Measurements from ENCODE around the gene VPS37B.

The VPS37B gene

GRCh38 chr12:122860040-122860853 lies 35.7 kb downstream of the VPS37B start:
- H3K9me3 ChIP-seq (replicated peaks; ENCODE audit: low read length) = no peaks in the 10 kb centered on the region
- H3K36me3 ChIP-seq (ENCODE audit: insufficient read depth, low read length) = peaks cover 31% of the 10 kb centered on the region
- no peaks in the 10 kb centered on the region for H3K4me1 ChIP-seq (ENCODE audit: control insufficient read depth, insufficient read depth, low read length)
- H3K27me3 ChIP-seq (ENCODE audit: control insufficient read depth, insufficient read depth, low read length) = no peaks in the 10 kb centered on the region
- no peak overlapping the region for H3K4me2 ChIP-seq (ENCODE audit: low read length)
- H3K4me3 ChIP-seq (ENCODE audit: low read length) = no peak overlapping the region
- H3K9ac ChIP-seq (ENCODE audit: low read depth, low read length) = no peak overlapping the region

GRCh38 chr12:122859303-122860039 lies 36.5 kb downstream of the VPS37B start:
- no peaks in the 10 kb centered on the region for H3K27me3 ChIP-seq (ENCODE audit: control insufficient read depth, insufficient read depth, low read length)
- no peak overlapping the region for H3K4me3 ChIP-seq (ENCODE audit: low read length)
- no peaks in the 10 kb centered on the region for H3K4me1 ChIP-seq (ENCODE audit: control insufficient read depth, insufficient read depth, low read length)
- no peak overlapping the region for H3K9ac ChIP-seq (ENCODE audit: low read depth, low read length)
- peaks cover 39% of the 10 kb centered on the region for H3K36me3 ChIP-seq (ENCODE audit: insufficient read depth, low read length)
- no peak overlapping the region for H3K4me2 ChIP-seq (ENCODE audit: low read length)
- no peaks in the 10 kb centered on the region for H3K9me3 ChIP-seq (replicated peaks; ENCODE audit: low read length)

GRCh38 chr12:122858591-122859302 lies 37.2 kb downstream of the VPS37B start:
- no peak overlapping the region for H3K9ac ChIP-seq (ENCODE audit: low read depth, low read length)
- no peaks in the 10 kb centered on the region for H3K9me3 ChIP-seq (replicated peaks; ENCODE audit: low read length)
- no peaks in the 10 kb centered on the region for H3K27me3 ChIP-seq (ENCODE audit: control insufficient read depth, insufficient read depth, low read length)
- H3K4me3 ChIP-seq (ENCODE audit: low read length) = no peak overlapping the region
- peaks cover 2% of the 10 kb centered on the region for H3K4me1 ChIP-seq (ENCODE audit: control insufficient read depth, insufficient read depth, low read length)
- H3K4me2 ChIP-seq (ENCODE audit: low read length) = no peak overlapping the region
- peaks cover 42% of the 10 kb centered on the region for H3K36me3 ChIP-seq (ENCODE audit: insufficient read depth, low read length)

GRCh38 chr12:122858171-122858570 lies 37.8 kb downstream of the VPS37B start:
- H3K9ac ChIP-seq (ENCODE audit: low read depth, low read length) = no peak overlapping the region
- H3K9me3 ChIP-seq (replicated peaks; ENCODE audit: low read length) = no peaks in the 10 kb centered on the region

GRCh38 chr12:122856999-122857671 lies 38.8 kb downstream of the VPS37B start:
- no peak overlapping the region for H3K4me2 ChIP-seq (ENCODE audit: low read length)
- peaks cover 42% of the 10 kb centered on the region for H3K36me3 ChIP-seq (ENCODE audit: insufficient read depth, low read length)
- peaks cover 15% of the 10 kb centered on the region for H3K4me1 ChIP-seq (ENCODE audit: control insufficient read depth, insufficient read depth, low read length)
- no peaks in the 10 kb centered on the region for H3K9me3 ChIP-seq (replicated peaks; ENCODE audit: low read length)
- no peak overlapping the region for H3K9ac ChIP-seq (ENCODE audit: low read depth, low read length)
- H3K27me3 ChIP-seq (ENCODE audit: control insufficient read depth, insufficient read depth, low read length) = no peaks in the 10 kb centered on the region
- no peak overlapping the region for H3K4me3 ChIP-seq (ENCODE audit: low read length)

More at GRCh38 chr12:122858171-122858570, 37.8 kb downstream of the VPS37B start:
- no peaks in the 10 kb centered on the region for H3K27me3 ChIP-seq (ENCODE audit: control insufficient read depth, insufficient read depth, low read length)
- peaks cover 42% of the 10 kb centered on the region for H3K36me3 ChIP-seq (ENCODE audit: insufficient read depth, low read length)
- H3K4me3 ChIP-seq (ENCODE audit: low read length) = no peak overlapping the region
- H3K4me1 ChIP-seq (ENCODE audit: control insufficient read depth, insufficient read depth, low read length) = peaks cover 6% of the 10 kb centered on the region
- H3K4me2 ChIP-seq (ENCODE audit: low read length) = no peak overlapping the region

- H3K27me3 ChIP-seq (ENCODE audit: control insufficient read depth, insufficient read depth, low read length) = no peaks in the 10 kb centered on the region
- no peak overlapping the region for H3K9ac ChIP-seq (ENCODE audit: low read depth, low read length)
- peaks cover 25% of the 10 kb centered on the region for H3K4me1 ChIP-seq (ENCODE audit: control insufficient read depth, insufficient read depth, low read length)
- H3K4me3 ChIP-seq (ENCODE audit: low read length) = no peak overlapping the region
- H3K9me3 ChIP-seq (replicated peaks; ENCODE audit: low read length) = no peaks in the 10 kb centered on the region
- peaks cover 35% of the 10 kb centered on the region for H3K36me3 ChIP-seq (ENCODE audit: insufficient read depth, low read length)
- H3K4me2 ChIP-seq (ENCODE audit: low read length) = no peak overlapping the region
Observed at GRCh38 chr12:122855928-122856831, 39.7 kb downstream of the VPS37B start.

GRCh38 chr12:122855071-122855829 lies 40.7 kb downstream of the VPS37B start:
- no peak overlapping the region for H3K9ac ChIP-seq (ENCODE audit: low read depth, low read length)
- H3K4me2 ChIP-seq (ENCODE audit: low read length) = no peak overlapping the region
- peaks cover 30% of the 10 kb centered on the region for H3K4me1 ChIP-seq (ENCODE audit: control insufficient read depth, insufficient read depth, low read length)
- H3K4me3 ChIP-seq (ENCODE audit: low read length) = no peak overlapping the region
- H3K27me3 ChIP-seq (ENCODE audit: control insufficient read depth, insufficient read depth, low read length) = no peaks in the 10 kb centered on the region
- no peaks in the 10 kb centered on the region for H3K9me3 ChIP-seq (replicated peaks; ENCODE audit: low read length)
- H3K36me3 ChIP-seq (ENCODE audit: insufficient read depth, low read length) = peaks cover 30% of the 10 kb centered on the region

- H3K36me3 ChIP-seq (ENCODE audit: insufficient read depth, low read length) = peaks cover 31% of the 10 kb centered on the region
- H3K9ac ChIP-seq (ENCODE audit: low read depth, low read length) = no peak overlapping the region
- no peak overlapping the region for H3K4me2 ChIP-seq (ENCODE audit: low read length)
- peaks cover 30% of the 10 kb centered on the region for H3K4me1 ChIP-seq (ENCODE audit: control insufficient read depth, insufficient read depth, low read length)
- H3K9me3 ChIP-seq (replicated peaks; ENCODE audit: low read length) = no peaks in the 10 kb centered on the region
- H3K4me3 ChIP-seq (ENCODE audit: low read length) = no peak overlapping the region
- no peaks in the 10 kb centered on the region for H3K27me3 ChIP-seq (ENCODE audit: control insufficient read depth, insufficient read depth, low read length)
Observed at GRCh38 chr12:122854554-122854953, 41.4 kb downstream of the VPS37B start.

GRCh38 chr12:122853582-122854245 lies 42.2 kb downstream of the VPS37B start:
- H3K4me3 ChIP-seq (ENCODE audit: low read length) = no peak overlapping the region

More at GRCh38 chr12:122853582-122854245, 42.2 kb downstream of the VPS37B start:
- H3K27me3 ChIP-seq (ENCODE audit: control insufficient read depth, insufficient read depth, low read length) = no peaks in the 10 kb centered on the region
- no peak overlapping the region for H3K4me2 ChIP-seq (ENCODE audit: low read length)
- peaks cover 31% of the 10 kb centered on the region for H3K36me3 ChIP-seq (ENCODE audit: insufficient read depth, low read length)
- H3K9ac ChIP-seq (ENCODE audit: low read depth, low read length) = no peak overlapping the region
- H3K4me1 ChIP-seq (ENCODE audit: control insufficient read depth, insufficient read depth, low read length) = peaks cover 30% of the 10 kb centered on the region
- H3K9me3 ChIP-seq (replicated peaks; ENCODE audit: low read length) = no peaks in the 10 kb centered on the region

All from skeletal muscle satellite cell (primary cell).